IMR-90 (cell line): ENCODE data around the gene SLC22A5.

Source experiments
- CEBPB ChIP-seq: IDR thresholded peaks from 2 replicates; pipeline ENCODE4 v1.6.1; 2012; ENCODE audit warnings: low read depth, low read length, improper control_type of control experiment
- CHD1 ChIP-seq: IDR thresholded peaks from 2 replicates; pipeline ENCODE4 v1.6.1; 2012; ENCODE audit warnings: low read depth, low read length, improper control_type of control experiment
- FOS ChIP-seq: fragments of 150-350 bp; IDR thresholded peaks from 2 replicates; pipeline ENCODE4 v1.6.1; 2016; ENCODE audit warnings: low read depth, low read length
- MAFK ChIP-seq: IDR thresholded peaks from 2 replicates; pipeline ENCODE4 v1.6.1; 2012; ENCODE audit warnings: low read depth, low read length, improper control_type of control experiment
- MXI1 ChIP-seq: IDR thresholded peaks from 2 replicates; pipeline ENCODE4 v1.6.1; 2012; ENCODE audit warnings: low read depth, mild to moderate bottlenecking, low read length, moderate library complexity, borderline replicate concordance
- POLR2A ChIP-seq: IDR thresholded peaks from 2 replicates; pipeline ENCODE4 v1.6.1; 2012; ENCODE audit warnings: mild to moderate bottlenecking, low read depth, low read length
- RAD21 ChIP-seq: IDR thresholded peaks from 2 replicates; pipeline ENCODE4 v1.6.1; 2012; ENCODE audit warnings: low read length, improper control_type of control experiment
- RCOR1 ChIP-seq: IDR thresholded peaks from 2 replicates; pipeline ENCODE4 v1.6.1; 2012; ENCODE audit warnings: mild to moderate bottlenecking, low read length, improper control_type of control experiment; ENCODE audit not compliant: insufficient replicate concordance
- TF ChIP-seq, protein P1 (sequence below): conservative IDR thresholded peaks from 2 replicates; pipeline ENCODE4 v1.5.1; 2012; ENCODE audit warnings: mild to moderate bottlenecking, low read depth, low read length, improper control_type of control experiment
- TF ChIP-seq, protein P2 (sequence below): fragments of 150-350 bp; IDR thresholded peaks from 2 replicates; pipeline ENCODE4 v1.6.1; 2017; ENCODE audit warnings: mild to moderate bottlenecking, antibody characterized with exemption, low read length, low read depth
- TF ChIP-seq, protein P3 (sequence below): fragments of 150-350 bp; IDR thresholded peaks from 2 replicates; pipeline ENCODE4 v1.6.1; 2016; ENCODE audit warnings: low read depth, mild to moderate bottlenecking, low read length, moderate library complexity, borderline replicate concordance

DNA sequence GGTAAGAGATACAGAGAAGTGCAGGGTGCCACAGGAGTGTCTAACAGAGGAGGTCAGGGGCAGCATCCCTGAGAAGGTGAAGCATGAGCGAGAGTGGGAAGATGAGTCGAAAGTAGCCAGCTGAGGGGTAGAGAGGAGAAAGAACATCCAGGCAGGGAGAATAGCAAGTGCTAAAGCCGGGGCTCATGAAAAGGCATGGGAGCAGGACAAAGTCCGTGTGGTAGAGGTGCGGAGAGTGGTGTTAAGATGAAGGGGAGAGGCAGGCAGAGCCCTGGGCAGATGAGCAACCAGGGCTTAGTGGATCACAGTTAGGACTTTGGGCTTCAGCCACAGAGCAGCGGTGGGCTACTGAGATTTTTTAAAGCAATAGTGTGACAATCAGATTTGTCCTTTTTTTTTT lies 10.5 kb downstream of the SLC22A5 start:
- TF ChIP-seq POLR2A (no peak), FOS (no peak), RAD21 (no peak), CHD1 (no peak), RCOR1 (no peak), MXI1 (no peak), CEBPB (no peak), MAFK (no peak)
- TF ChIP-seq, protein P1, sequence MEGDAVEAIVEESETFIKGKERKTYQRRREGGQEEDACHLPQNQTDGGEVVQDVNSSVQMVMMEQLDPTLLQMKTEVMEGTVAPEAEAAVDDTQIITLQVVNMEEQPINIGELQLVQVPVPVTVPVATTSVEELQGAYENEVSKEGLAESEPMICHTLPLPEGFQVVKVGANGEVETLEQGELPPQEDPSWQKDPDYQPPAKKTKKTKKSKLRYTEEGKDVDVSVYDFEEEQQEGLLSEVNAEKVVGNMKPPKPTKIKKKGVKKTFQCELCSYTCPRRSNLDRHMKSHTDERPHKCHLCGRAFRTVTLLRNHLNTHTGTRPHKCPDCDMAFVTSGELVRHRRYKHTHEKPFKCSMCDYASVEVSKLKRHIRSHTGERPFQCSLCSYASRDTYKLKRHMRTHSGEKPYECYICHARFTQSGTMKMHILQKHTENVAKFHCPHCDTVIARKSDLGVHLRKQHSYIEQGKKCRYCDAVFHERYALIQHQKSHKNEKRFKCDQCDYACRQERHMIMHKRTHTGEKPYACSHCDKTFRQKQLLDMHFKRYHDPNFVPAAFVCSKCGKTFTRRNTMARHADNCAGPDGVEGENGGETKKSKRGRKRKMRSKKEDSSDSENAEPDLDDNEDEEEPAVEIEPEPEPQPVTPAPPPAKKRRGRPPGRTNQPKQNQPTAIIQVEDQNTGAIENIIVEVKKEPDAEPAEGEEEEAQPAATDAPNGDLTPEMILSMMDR = no peak
- TF ChIP-seq, protein P2, sequence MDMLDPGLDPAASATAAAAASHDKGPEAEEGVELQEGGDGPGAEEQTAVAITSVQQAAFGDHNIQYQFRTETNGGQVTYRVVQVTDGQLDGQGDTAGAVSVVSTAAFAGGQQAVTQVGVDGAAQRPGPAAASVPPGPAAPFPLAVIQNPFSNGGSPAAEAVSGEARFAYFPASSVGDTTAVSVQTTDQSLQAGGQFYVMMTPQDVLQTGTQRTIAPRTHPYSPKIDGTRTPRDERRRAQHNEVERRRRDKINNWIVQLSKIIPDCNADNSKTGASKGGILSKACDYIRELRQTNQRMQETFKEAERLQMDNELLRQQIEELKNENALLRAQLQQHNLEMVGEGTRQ = no peak
- TF ChIP-seq, protein P3, sequence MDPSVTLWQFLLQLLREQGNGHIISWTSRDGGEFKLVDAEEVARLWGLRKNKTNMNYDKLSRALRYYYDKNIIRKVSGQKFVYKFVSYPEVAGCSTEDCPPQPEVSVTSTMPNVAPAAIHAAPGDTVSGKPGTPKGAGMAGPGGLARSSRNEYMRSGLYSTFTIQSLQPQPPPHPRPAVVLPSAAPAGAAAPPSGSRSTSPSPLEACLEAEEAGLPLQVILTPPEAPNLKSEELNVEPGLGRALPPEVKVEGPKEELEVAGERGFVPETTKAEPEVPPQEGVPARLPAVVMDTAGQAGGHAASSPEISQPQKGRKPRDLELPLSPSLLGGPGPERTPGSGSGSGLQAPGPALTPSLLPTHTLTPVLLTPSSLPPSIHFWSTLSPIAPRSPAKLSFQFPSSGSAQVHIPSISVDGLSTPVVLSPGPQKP = no peak
